ENCODE measurements around the gene IFITM1.
"Not testable (repeated sequence)": the region's sequence is repeated elsewhere in the genome, so short reads cannot be mapped to it uniquely, and the experiment has no call there.

The IFITM1 gene

GRCh38 chr11:297051-297585 is 16.7 kb upstream of the IFITM1 start:
- Mint-ChIP-seq H3K36me3 (no peaks in the 10 kb centered on the region), H3K9me3 (no peaks in the 10 kb centered on the region), H3K4me1 (peaks cover 28% of the 10 kb centered on the region), H3K27me3 (peaks cover 1% of the 10 kb centered on the region), H3K4me3 (no peak overlapping the region), H3K27ac (peak overlapping the region; percentile 25)

- no peak overlapping the region for H3K4me3 Mint-ChIP-seq
- H3K36me3 Mint-ChIP-seq: no peaks in the 10 kb centered on the region
- peak overlapping the region; percentile 25 for H3K27ac Mint-ChIP-seq
- H3K9me3 Mint-ChIP-seq: no peaks in the 10 kb centered on the region
- H3K27me3 Mint-ChIP-seq: peaks cover 1% of the 10 kb centered on the region
- peaks cover 29% of the 10 kb centered on the region for H3K4me1 Mint-ChIP-seq
Measured at GRCh38 chr11:297586-298405, 16.0 kb upstream of the IFITM1 start.

- Mint-ChIP-seq H3K9me3 (no peaks in the 10 kb centered on the region), H3K36me3 (no peaks in the 10 kb centered on the region), H3K27me3 (peaks cover 3% of the 10 kb centered on the region), H3K4me3 (no peak overlapping the region), H3K4me1 (peaks cover 37% of the 10 kb centered on the region), H3K27ac (no peak overlapping the region)
Measured at GRCh38 chr11:298406-299065, 15.3 kb upstream of the IFITM1 start.

- Mint-ChIP-seq H3K4me3 (no peak within 1 kb of the TSS), H3K36me3 (no peaks in the 10 kb centered on the region), H3K27ac (no peak within 1 kb of the TSS)
Measured at GRCh38 chr11:299081-299891, 14.6 kb upstream of the IFITM1 start, which contains the start of gene IFITM5. Gene IFITM5, minus strand, starts transcription at chr11:299526. Its CDS starts 36 bp downstream, at chr11:299490.

GRCh38 chr11:299951-300735 is 13.7 kb upstream of the IFITM1 start:
- Mint-ChIP-seq H3K36me3 (no peaks in the 10 kb centered on the region), H3K27ac (no peak overlapping the region), H3K9me3 (no peaks in the 10 kb centered on the region), H3K27me3 (peaks cover 3% of the 10 kb centered on the region), H3K4me1 (peaks cover 44% of the 10 kb centered on the region), H3K4me3 (no peak overlapping the region)

More at GRCh38 chr11:299081-299891, 14.6 kb upstream of the IFITM1 start, which contains the start of gene IFITM5:
- Mint-ChIP-seq H3K27me3 (peaks cover 3% of the 10 kb centered on the region), H3K4me1 (peaks cover 40% of the 10 kb centered on the region), H3K9me3 (no peaks in the 10 kb centered on the region)

- Mint-ChIP-seq H3K9me3 (no peaks in the 10 kb centered on the region), H3K27me3 (peaks cover 3% of the 10 kb centered on the region), H3K36me3 (no peaks in the 10 kb centered on the region), H3K4me1 (peaks cover 54% of the 10 kb centered on the region), H3K27ac (no peak overlapping the region), H3K4me3 (no peak overlapping the region)
Measured at GRCh38 chr11:303363-303762, 10.5 kb upstream of the IFITM1 start.

- Mint-ChIP-seq H3K27me3 (peaks cover 3% of the 10 kb centered on the region), H3K9me3 (no peaks in the 10 kb centered on the region), H3K36me3 (no peaks in the 10 kb centered on the region), H3K4me3 (no peak overlapping the region), H3K4me1 (peaks cover 55% of the 10 kb centered on the region), H3K27ac (no peak overlapping the region)
Measured at GRCh38 chr11:304061-304506, 9.8 kb upstream of the IFITM1 start.

GRCh38 chr11:304915-305843 is 8.7 kb upstream of the IFITM1 start:
- Mint-ChIP-seq H3K27ac (peak overlapping the region; percentile 14), H3K9me3 (no peaks in the 10 kb centered on the region), H3K4me3 (no peak overlapping the region), H3K4me1 (peaks cover 60% of the 10 kb centered on the region), H3K27me3 (peaks cover 3% of the 10 kb centered on the region), H3K36me3 (peaks cover 1% of the 10 kb centered on the region)

GRCh38 chr11:305844-306211 is 8.0 kb upstream of the IFITM1 start:
- Mint-ChIP-seq H3K9me3 (no peaks in the 10 kb centered on the region), H3K36me3 (peaks cover 1% of the 10 kb centered on the region), H3K4me1 (peaks cover 54% of the 10 kb centered on the region), H3K4me3 (no peak overlapping the region), H3K27me3 (peaks cover 2% of the 10 kb centered on the region), H3K27ac (peak overlapping the region; percentile 14)

- H3K4me1 Mint-ChIP-seq: peaks cover 52% of the 10 kb centered on the region
- H3K9me3 Mint-ChIP-seq: no peaks in the 10 kb centered on the region
- peaks cover 2% of the 10 kb centered on the region for H3K27me3 Mint-ChIP-seq
- H3K4me3 Mint-ChIP-seq: peak overlapping the region; percentile 26
- peak overlapping the region; percentile 70 for H3K27ac Mint-ChIP-seq
- H3K36me3 Mint-ChIP-seq: peaks cover 1% of the 10 kb centered on the region
Measured at GRCh38 chr11:306645-307371, 7.0 kb upstream of the IFITM1 start.

- H3K4me3 Mint-ChIP-seq: peak within 1 kb of the TSS; percentile 94
Measured at GRCh38 chr11:307766-308708, 5.8 kb upstream of the IFITM1 start, which contains the start of gene IFITM2. Gene IFITM2, plus strand, starts transcription at chr11:307816. Its CDS starts 377 bp downstream, at chr11:308193.

More at GRCh38 chr11:307766-308708, 5.8 kb upstream of the IFITM1 start, which contains the start of gene IFITM2:
- not testable (repeated sequence) for H3K9me3 Mint-ChIP-seq, H3K27me3 Mint-ChIP-seq, H3K36me3 Mint-ChIP-seq
- peaks cover 59% of the 10 kb centered on the region for H3K4me1 Mint-ChIP-seq
- peak within 1 kb of the TSS; percentile 99 for H3K27ac Mint-ChIP-seq

Measured in activated naive CD4-positive, alpha-beta T cell treated with anti-CD3 and anti-CD28 coated beads, Interleukin-2, amount 50 U/mL, for 24 hours (primary cell).